GM06990 (cell line): ENCODE measurements around the gene LCE3D.

ENCODE experiments used
- DNase-seq: peaks from one replicate; pipeline ENCODE4 v3.0.0-alpha.2; 2011; ENCODE audit not compliant: insufficient read length; ENCODE audit errors: extremely low read depth
- H3K27me3 ChIP-seq: replicated peaks from 2 replicates; pipeline ENCODE4 v1.6.0; 2011; ENCODE audit warnings: low read length; ENCODE audit not compliant: control insufficient read depth, insufficient read depth
- H3K36me3 ChIP-seq: 2 replicates; pipeline ENCODE4 v1.5.1; 2011; ENCODE audit warnings: low read length; ENCODE audit not compliant: control insufficient read depth, insufficient read depth
- H3K4me3 ChIP-seq: replicated peaks from 2 replicates; pipeline ENCODE4 v1.5.1; 2011; ENCODE audit warnings: low read depth, mild to moderate bottlenecking, control low read depth, low read length
- CTCF ChIP-seq: IDR thresholded peaks from 2 replicates; pipeline ENCODE4 v1.5.1; 2011; ENCODE audit warnings: low read length, control low read depth, mild to moderate bottlenecking, inconsistent platforms; ENCODE audit not compliant: insufficient read depth, poor library complexity, severe bottlenecking

The LCE3D gene

GRCh38 chr1:152580433-152580832 lies at the start of gene LCE3D:
Gene LCE3D (minus strand): TSS chr1:152580516. CDS start chr1:152579936, 580 bp downstream.
- Histone ChIP-seq H3K27me3 (no peaks in the 10 kb centered on the region), H3K4me3 (no peak within 1 kb of the TSS), H3K36me3 (no peaks in the 10 kb centered on the region)
- no peak for TF ChIP-seq CTCF
- DNase-seq, result no peak

DNA sequence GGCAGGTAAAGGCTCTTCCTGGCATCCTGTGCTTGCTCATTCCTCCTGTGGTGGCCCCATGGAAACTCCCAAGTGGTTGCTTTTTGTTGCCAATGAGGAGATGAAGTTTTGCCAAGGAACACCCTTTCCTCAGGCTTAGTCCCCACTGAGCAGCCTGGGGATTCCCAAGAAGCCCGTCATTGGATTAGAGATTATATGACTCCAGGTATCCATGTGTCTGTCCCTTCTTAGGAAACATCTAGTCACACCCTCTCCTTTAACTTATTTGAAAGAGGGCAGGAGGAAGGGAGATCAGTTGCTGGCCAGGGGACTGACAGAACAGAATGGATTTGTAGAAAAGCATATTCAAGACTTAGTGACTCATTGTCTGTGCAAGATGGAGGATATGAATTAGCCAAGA lies 46.4 kb upstream of the LCE3D start:
- no peak for TF ChIP-seq CTCF
- no peak for DNase-seq
- Histone ChIP-seq H3K36me3 (no peaks in the 10 kb centered on the region), H3K4me3 (no peak overlapping the region), H3K27me3 (no peaks in the 10 kb centered on the region; the same call in 1 of the 2 replicates)

DNA sequence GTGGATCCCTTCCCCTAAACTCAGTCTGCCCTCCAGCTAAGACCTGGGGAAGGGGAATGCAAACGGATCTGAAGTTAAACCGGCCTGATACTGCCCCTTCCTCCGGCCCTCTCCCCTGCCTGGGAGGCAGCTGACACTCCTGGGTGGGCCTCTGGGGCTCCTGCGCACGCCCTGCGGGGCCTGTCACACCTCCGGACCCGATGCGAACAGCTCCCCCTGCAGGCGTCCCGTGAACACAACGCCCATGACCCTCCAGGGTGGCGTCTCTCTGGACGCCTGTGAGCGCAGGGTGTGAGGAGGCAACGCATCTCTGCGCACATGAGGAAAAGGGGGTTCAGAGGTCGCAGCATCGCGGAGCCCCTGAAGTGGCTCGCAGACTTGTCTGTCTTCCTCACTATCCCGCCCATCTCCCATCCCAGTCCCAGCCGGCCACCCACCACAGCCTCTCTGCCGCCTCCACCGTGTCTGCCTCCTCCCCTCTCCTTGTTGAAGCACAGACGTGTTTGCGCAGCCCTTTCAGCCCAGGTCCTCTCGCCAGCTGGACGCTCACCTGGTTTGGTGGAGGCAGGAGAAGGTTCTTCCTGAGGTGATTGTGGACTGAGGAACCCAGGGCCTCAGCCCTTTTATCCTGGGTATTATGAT lies 43.0 kb upstream of the LCE3D start:
- peak; percentile 44 for DNase-seq
- Histone ChIP-seq H3K4me3 (no peak overlapping the region), H3K36me3 (no peaks in the 10 kb centered on the region), H3K27me3 (no peaks in the 10 kb centered on the region; the same call in 1 of the 2 replicates)
- TF ChIP-seq CTCF, result peak; percentile 64

- no peaks in the 10 kb centered on the region; the same call in 1 of the 2 replicates for H3K27me3 ChIP-seq
- H3K4me3 ChIP-seq, result no peak within 1 kb of the TSS
- peak; percentile 55 for DNase-seq
- no peak for TF ChIP-seq CTCF
- H3K36me3 ChIP-seq, result no peaks in the 10 kb centered on the region
Measured at GRCh38 chr1:152622803-152623202, 42.5 kb upstream of the LCE3D start, which contains the start of gene LCE3A. Gene LCE3A (minus strand): TSS chr1:152623103. CDS start chr1:152623103, 0 bp downstream.

DNA sequence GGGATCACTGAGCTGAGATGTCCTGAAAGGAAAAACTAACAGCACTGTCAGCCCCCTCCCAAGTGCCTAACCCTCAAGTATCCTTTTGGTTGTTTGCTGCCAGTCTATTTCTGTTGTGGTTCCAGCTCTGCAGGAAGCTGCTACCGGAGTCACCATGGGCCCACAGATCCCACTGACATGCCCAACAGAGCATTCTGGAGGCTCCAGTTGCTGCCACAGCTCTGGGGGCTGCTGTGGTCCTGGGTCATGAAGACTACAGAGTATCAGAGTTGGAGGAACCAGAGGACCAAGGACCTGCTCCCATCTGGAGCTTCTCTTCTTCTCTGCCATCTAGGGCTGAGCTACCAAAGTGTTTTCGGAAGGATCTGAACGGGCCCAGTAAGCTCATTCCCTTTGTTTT lies 41.7 kb upstream of the LCE3D start:
- no peaks in the 10 kb centered on the region for H3K36me3 ChIP-seq
- H3K4me3 ChIP-seq, result no peak overlapping the region
- no peak for DNase-seq
- H3K27me3 ChIP-seq, result no peaks in the 10 kb centered on the region; the same call in 1 of the 2 replicates
- TF ChIP-seq CTCF, result no peak

- no peak for TF ChIP-seq CTCF
- Histone ChIP-seq H3K4me3 (no peak within 1 kb of the TSS), H3K36me3 (no peaks in the 10 kb centered on the region), H3K27me3 (no peaks in the 10 kb centered on the region)
- no peak for DNase-seq
Measured at GRCh38 chr1:152613511-152613910, 33.2 kb upstream of the LCE3D start, which contains the start of gene LCE3B. Gene LCE3B (plus strand): TSS chr1:152613811. CDS start chr1:152613811, 0 bp downstream.
